ENCODE data around the gene TRIP6. TPM values are rescaled to one million over a fixed set of nuclear protein-coding genes. Genes with fewer than 3 reads are reported as not detected.
"Not testable (repeated sequence)": the region's sequence is repeated elsewhere in the genome, so short reads cannot be mapped to it uniquely, and the experiment has no call there.

TRIP6 gene
- total RNA-seq, 4 donors from 2014 or later: 71.8 to 88.7 (median 81.0) TPM

- H3K4me3 ChIP-seq (ENCODE audit: low read depth, poor library complexity, severe bottlenecking): no peak overlapping the region
- WGBS, 2 donors: 41 to 55% methylated on average over 5 of the region's 5 CpGs
- intact Hi-C loops (cut with DNase I; ENCODE audit: low total_unique reads): loop anchor here (5.0 kb wide), 1 partner anchor 165 kb away; no protein-coding TSS in a partner anchor
- TF ChIP-seq POLR2A (IDR thresholded peaks at IDR 0.05) (no peak), CTCF (IDR thresholded peaks at IDR 0.05) (no peak)
- no peak for DNase-seq (ENCODE audit: low spot score in 2 of 2)
Observed at GRCh38 chr7:100901921-100902332, 34.7 kb downstream of the TRIP6 start.

GRCh38 chr7:100902638-100903037 lies 35.5 kb downstream of the TRIP6 start:
- 91% methylated on average over 7 of the region's 7 CpGs for WGBS, 2 donors
- TF ChIP-seq POLR2A (IDR thresholded peaks at IDR 0.05) (no peak), CTCF (IDR thresholded peaks at IDR 0.05) (no peak)
- intact Hi-C loops (cut with DNase I; ENCODE audit: low total_unique reads): loop anchor here (5.0 kb wide), 1 partner anchor 165 kb away; no protein-coding TSS in a partner anchor
- DNase-seq (ENCODE audit: low spot score in 2 of 2): no peak
- no peak overlapping the region for H3K4me3 ChIP-seq (ENCODE audit: low read depth, poor library complexity, severe bottlenecking)

- TF ChIP-seq CTCF (IDR thresholded peaks at IDR 0.05) (no peak), POLR2A (IDR thresholded peaks at IDR 0.05) (no peak)
- no peak overlapping the region for H3K4me3 ChIP-seq (ENCODE audit: low read depth, poor library complexity, severe bottlenecking)
- intact Hi-C loops (cut with DNase I; ENCODE audit: low total_unique reads): no loop called here
- 92 to 96% methylated on average over 5 of the region's 5 CpGs for WGBS, 2 donors
- DNase-seq (ENCODE audit: low spot score in 2 of 2): no peak
Observed at GRCh38 chr7:100908512-100908911, 41.3 kb downstream of the TRIP6 start.

GRCh38 chr7:100910443-100910842 lies 43.3 kb downstream of the TRIP6 start:
- 77 to 85% methylated on average over 7 of the region's 7 CpGs for WGBS, 2 donors
- intact Hi-C loops (cut with DNase I; ENCODE audit: low total_unique reads); DNase-seq (ENCODE audit: low spot score in 2 of 2); H3K4me3 ChIP-seq (ENCODE audit: low read depth, poor library complexity, severe bottlenecking): not testable (repeated sequence)

GRCh38 chr7:100911484-100911883 lies 44.3 kb downstream of the TRIP6 start:
- no peak overlapping the region for H3K4me3 ChIP-seq (ENCODE audit: low read depth, poor library complexity, severe bottlenecking)
- no peak for DNase-seq (ENCODE audit: low spot score in 2 of 2)
- intact Hi-C loops (cut with DNase I; ENCODE audit: low total_unique reads): no loop called here
- TF ChIP-seq POLR2A (IDR thresholded peaks at IDR 0.05) (no peak), CTCF (IDR thresholded peaks at IDR 0.05) (no peak)
- 66 to 78% methylated on average over 3 of the region's 3 CpGs for WGBS, 2 donors

GRCh38 chr7:100914208-100914878 lies 47.2 kb downstream of the TRIP6 start:
- intact Hi-C loops (cut with DNase I; ENCODE audit: low total_unique reads): no loop called here
- no peak for TF ChIP-seq POLR2A (IDR thresholded peaks at IDR 0.05)
- no peak for TF ChIP-seq CTCF (IDR thresholded peaks at IDR 0.05)
- no peak for DNase-seq (ENCODE audit: low spot score in 2 of 2)
- no peak overlapping the region for H3K4me3 ChIP-seq (ENCODE audit: low read depth, poor library complexity, severe bottlenecking)
- WGBS, 2 donors: 89% methylated on average over 15 of the region's 15 CpGs
